PFSK-1 (cell line): ENCODE results near the gene C3.

Experiments used
- FOXP2 ChIP-seq: optimal IDR thresholded peaks from 2 replicates; pipeline ENCODE3; 2011; ENCODE audit warnings: borderline replicate concordance, control low read depth, inconsistent platforms; ENCODE audit not compliant: insufficient read depth; ENCODE audit errors: extremely low read length, extremely low read depth
- POLR2AphosphoS5 ChIP-seq: IDR thresholded peaks from 2 replicates; pipeline ENCODE4 v1.6.1; 2012; ENCODE audit warnings: low read depth, mild to moderate bottlenecking, control low read depth, low read length, moderate library complexity
- REST ChIP-seq, 2 experiments: IDR thresholded peaks; 2 replicates each; pipeline versions ENCODE4 v1.6.1 to v1.8.0; 2011 to 2012; ENCODE audit warnings: low read depth in 2 of 2, low read length in 2 of 2, control low read depth in 1 of 2, inconsistent platforms in 1 of 2, mild to moderate bottlenecking in 1 of 2, moderate library complexity in 1 of 2; ENCODE audit not compliant: insufficient read depth in 1 of 2
- SIN3A ChIP-seq: IDR thresholded peaks from 2 replicates; pipeline ENCODE4 v1.6.1; 2012; ENCODE audit warnings: mild to moderate bottlenecking, low read length, moderate library complexity, borderline replicate concordance; ENCODE audit not compliant: insufficient read depth
- TAF1 ChIP-seq: IDR thresholded peaks from 2 replicates; pipeline ENCODE4 v1.6.1; 2012; ENCODE audit warnings: low read length, control low read depth, borderline replicate concordance; ENCODE audit not compliant: insufficient read depth

The C3 gene

GRCh38 chr19:6667114-6667627 lies 53.3 kb downstream of the C3 start:
- no peak for TF ChIP-seq REST (IDR thresholded peaks at IDR 0.05; ENCODE audit: insufficient read depth in 1 of 2, low read depth in 2 of 2, low read length in 2 of 2)
- TF ChIP-seq FOXP2: no peak
- TF ChIP-seq TAF1: no peak
- no peak for TF ChIP-seq SIN3A
- no peak for TF ChIP-seq POLR2AphosphoS5

GRCh38 chr19:6664916-6665315 lies 55.5 kb downstream of the C3 start:
- no peak for TF ChIP-seq REST (IDR thresholded peaks at IDR 0.05; ENCODE audit: insufficient read depth in 1 of 2, low read depth in 2 of 2, low read length in 2 of 2)

- TF ChIP-seq REST (IDR thresholded peaks at IDR 0.05; ENCODE audit: insufficient read depth in 1 of 2, low read depth in 2 of 2, low read length in 2 of 2): no peak
- no peak for TF ChIP-seq SIN3A
- no peak for TF ChIP-seq POLR2AphosphoS5
- TF ChIP-seq TAF1: no peak
- no peak for TF ChIP-seq FOXP2
Observed at GRCh38 chr19:6663236-6664201, 56.9 kb downstream of the C3 start.

GRCh38 chr19:6662702-6663101 lies 57.7 kb downstream of the C3 start:
- TF ChIP-seq FOXP2 (no peak), TAF1 (no peak), REST (IDR thresholded peaks at IDR 0.05; ENCODE audit: insufficient read depth in 1 of 2, low read depth in 2 of 2, low read length in 2 of 2) (no peak), SIN3A (no peak), POLR2AphosphoS5 (no peak)

- TF ChIP-seq FOXP2: no peak
- TF ChIP-seq TAF1: no peak
- no peak for TF ChIP-seq POLR2AphosphoS5
- TF ChIP-seq REST (IDR thresholded peaks at IDR 0.05; ENCODE audit: insufficient read depth in 1 of 2, low read depth in 2 of 2, low read length in 2 of 2): no peak
- TF ChIP-seq SIN3A: no peak
Observed at GRCh38 chr19:6660930-6661329, 59.5 kb downstream of the C3 start.
